Right lobe of liver (tissue), 4 donors: ENCODE measurements around the gene C5orf22.

Experiments
- CTCF ChIP-seq, 4 donors: fragments of 200-600 bp in 3 of 4; fragments of 450-650 bp in 1 of 4; IDR thresholded peaks; one replicate each; pipeline versions ENCODE4 v1.5.1 to v1.8.0; 2016 to 2022; ENCODE audit warnings: antibody characterized with exemption in 4 of 4, mild to moderate bottlenecking in 2 of 4
- POLR2A ChIP-seq: fragments of 450-650 bp; IDR thresholded peaks from one replicate; pipeline ENCODE4 v1.6.1; 2017; ENCODE audit warnings: antibody characterized with exemption, mild to moderate bottlenecking
- donor health status: DM: no; HTN: no; CAD: no.
- donor health status: DM: no; HTN: no; CAD: no.
- donor health status: DM: no; HTN: yes; CAD: no.

DNA sequence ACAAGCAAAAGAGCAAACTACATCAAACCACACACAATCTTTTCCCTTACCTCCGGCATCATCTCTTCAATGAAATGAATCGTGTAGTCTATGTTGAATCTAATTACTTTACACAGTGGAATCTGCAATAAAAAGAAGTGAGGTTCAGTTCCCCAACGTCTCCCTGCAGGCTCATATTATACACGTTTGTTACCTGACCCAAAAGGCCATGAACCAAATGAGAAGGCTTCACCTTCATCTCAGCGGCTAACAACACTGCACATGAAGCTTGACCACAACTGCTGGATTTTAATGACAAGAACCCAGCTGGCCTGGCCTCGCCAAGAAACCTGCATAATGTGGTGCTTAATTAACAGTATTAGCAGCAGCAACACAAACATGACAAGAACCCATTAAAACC, 45.7 kb upstream of the C5orf22 start:
- TF ChIP-seq CTCF (IDR thresholded peaks at IDR 0.05) (no peak), POLR2A (no peak)
